GM13976 (cell line): Measurements from ENCODE around the gene UBLCP1.

ENCODE experiments used
- DNase-seq: peaks from one replicate; pipeline ENCODE4 v3.0.0; 2012; ENCODE audit warnings: low spot score
- CTCF ChIP-seq: IDR thresholded peaks from 2 replicates; pipeline ENCODE4 v1.5.1; 2012; ENCODE audit warnings: borderline replicate concordance, mild to moderate bottlenecking; ENCODE audit not compliant: insufficient read depth; ENCODE audit errors: extremely low read depth, missing control alignments, control extremely low read depth
- in situ Hi-C: fragments of 300-500 bp; cut with MboI; formaldehyde crosslinking; loops from one replicate; pipeline ENCODE4 v1.12.0; 2022; ENCODE audit warnings: low sequenced_read_pairs, mixed read lengths, inconsistent platforms; ENCODE audit not compliant: unreplicated experiment

Gene UBLCP1

GRCh38 chr5:159309689-159310433 lies 46.8 kb downstream of the UBLCP1 start:
- TF ChIP-seq CTCF, result no peak
- DNase-seq, result no peak
- in situ Hi-C loops, result no loop called here

GRCh38 chr5:159310511-159310910 lies 47.4 kb downstream of the UBLCP1 start:
- DNase-seq, result no peak
- no peak for TF ChIP-seq CTCF
- in situ Hi-C loops, result no loop called here

- no peak for TF ChIP-seq CTCF
- no peak for DNase-seq
- in situ Hi-C loops, result no loop called here
These were observed 48.0 kb downstream of the UBLCP1 start for GRCh38 chr5:159311063-159311462.

- TF ChIP-seq CTCF, result no peak
- in situ Hi-C loops, result no loop called here
- no peak for DNase-seq
These were observed 50.1 kb downstream of the UBLCP1 start for GRCh38 chr5:159313197-159313596.

GRCh38 chr5:159316519-159317383 lies 53.7 kb downstream of the UBLCP1 start:
- peak; percentile 61 for TF ChIP-seq CTCF
- in situ Hi-C loops, result loop anchor here (5.0 kb wide), 1 partner anchor 164 kb away; no protein-coding TSS in a partner anchor
- peak; percentile 51 for DNase-seq

GRCh38 chr5:159317849-159318248 lies 54.8 kb downstream of the UBLCP1 start:
- no peak for TF ChIP-seq CTCF
- no peak for DNase-seq
- in situ Hi-C loops, result loop anchor here (5.0 kb wide), 1 partner anchor 166 kb away; no protein-coding TSS in a partner anchor
